Smooth muscle cell (in vitro differentiated cells): Measurements from ENCODE around the gene CCDC38. TPM values are rescaled to one million over a fixed set of nuclear protein-coding genes. Genes with fewer than 3 reads are reported as not detected.

ENCODE experiments used
- DNase-seq: peaks from one replicate; lab custom pipeline; 2025; ENCODE audit not compliant: unreplicated experiment; lab: John Stamatoyannopoulos, UW
- H2AFZ ChIP-seq: fragments of 200-600 bp; sonication (generic); 2 replicates; pipeline ENCODE4 v1.6.0; 2016; ENCODE audit warnings: antibody characterized with exemption, low read depth, mild to moderate bottlenecking
- H3F3A ChIP-seq: fragments of 200-600 bp; sonication (generic); 2 replicates; pipeline ENCODE4 v1.6.0; 2017; ENCODE audit warnings: antibody characterized with exemption, low read depth
- H3K27ac ChIP-seq: fragments of 200-600 bp; sonication (generic); 2 replicates; pipeline ENCODE4 v1.5.1; 2016; ENCODE audit warnings: low read depth, mild to moderate bottlenecking
- H3K27me3 ChIP-seq: fragments of 200-600 bp; sonication (generic); 2 replicates; pipeline ENCODE4 v1.6.1; 2016; ENCODE audit warnings: low read depth, mild to moderate bottlenecking
- H3K36me3 ChIP-seq: fragments of 200-600 bp; sonication (generic); 2 replicates; pipeline ENCODE4 v1.5.1; 2016; ENCODE audit warnings: low read depth
- H3K4me1 ChIP-seq: fragments of 200-600 bp; sonication (generic); 2 replicates; pipeline ENCODE4 v1.5.1; 2016; ENCODE audit warnings: low read depth
- H3K4me2 ChIP-seq: fragments of 200-600 bp; sonication (generic); 2 replicates; pipeline ENCODE4 v1.6.0; 2016; ENCODE audit warnings: mild to moderate bottlenecking
- H3K4me3 ChIP-seq: fragments of 200-600 bp; sonication (generic); 2 replicates; pipeline ENCODE4 v1.5.1; 2016; ENCODE audit warnings: mild to moderate bottlenecking
- H3K79me2 ChIP-seq: fragments of 200-600 bp; sonication (generic); 2 replicates; pipeline ENCODE4 v1.6.0; 2016; ENCODE audit warnings: low read depth, mild to moderate bottlenecking
- H3K9ac ChIP-seq: fragments of 200-600 bp; sonication (generic); 2 replicates; pipeline ENCODE4 v1.6.0; 2016; ENCODE audit warnings: low read depth
- H3K9me3 ChIP-seq: fragments of 200-600 bp; sonication (generic); replicated peaks from 2 replicates; pipeline ENCODE4 v1.5.1; 2016; ENCODE audit warnings: low read depth
- H4K20me1 ChIP-seq: fragments of 200-600 bp; sonication (generic); 2 replicates; pipeline ENCODE4 v1.6.0; 2016; ENCODE audit warnings: low read depth
- WGBS: methylation state at CpG from one replicate; pipeline ENCODE4 v1.1.7; 2016; ENCODE audit warnings: low lambda C conversion rate; 5-methylcytosine and 5-hydroxymethylcytosine counted together
- polyA plus RNA-seq: library from polyadenylated mRNA; unstranded; fragments of >200 nt; fragmentation: Nextera tagmentation; extraction: Ambion mirVana; gene quantifications from 2 replicates; pipeline ENCODE4 v1.2.1, GENCODE V29; 2016
- total RNA-seq: library from RNA; depleted of rRNA; stranded (reverse); fragments of >200 nt; gene quantifications from 2 replicates; pipeline ENCODE4 v1.2.3, GENCODE V29; 2014
- TF ChIP-seq, protein P1 (sequence below): fragments of 200-600 bp; sonication (generic); IDR thresholded peaks from 2 replicates; pipeline ENCODE4 v1.5.1; 2017; ENCODE audit warnings: borderline replicate concordance, mild to moderate bottlenecking, antibody characterized with exemption; ENCODE audit not compliant: insufficient read depth, poor library complexity, severe bottlenecking

Gene CCDC38
- total and polyA plus RNA-seq, 2 experiments from 2014 or later, result 0.39 TPM; not detected in 1

DNA sequence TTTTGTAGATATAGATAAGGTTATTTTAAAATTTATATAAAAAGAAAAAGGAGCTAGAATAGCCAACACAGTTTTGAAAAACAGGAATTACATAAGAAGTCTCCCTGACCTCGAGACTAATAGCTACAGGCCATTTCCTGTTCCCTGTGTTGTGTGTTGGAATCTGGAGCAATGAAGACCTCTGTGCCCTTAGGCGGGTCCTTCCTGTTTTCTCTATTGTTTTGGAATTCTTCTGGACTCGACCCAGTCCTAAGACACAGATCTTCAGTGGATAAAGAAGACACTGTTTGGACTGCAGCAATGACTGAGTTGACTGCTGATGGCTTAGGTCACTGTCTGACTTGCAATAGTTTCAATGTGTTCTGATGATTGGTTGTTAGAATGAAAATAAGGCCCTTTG is 57.4 kb downstream of the CCDC38 start:
- no peak overlapping the region for H3K4me2 ChIP-seq
- TF ChIP-seq, protein P1, sequence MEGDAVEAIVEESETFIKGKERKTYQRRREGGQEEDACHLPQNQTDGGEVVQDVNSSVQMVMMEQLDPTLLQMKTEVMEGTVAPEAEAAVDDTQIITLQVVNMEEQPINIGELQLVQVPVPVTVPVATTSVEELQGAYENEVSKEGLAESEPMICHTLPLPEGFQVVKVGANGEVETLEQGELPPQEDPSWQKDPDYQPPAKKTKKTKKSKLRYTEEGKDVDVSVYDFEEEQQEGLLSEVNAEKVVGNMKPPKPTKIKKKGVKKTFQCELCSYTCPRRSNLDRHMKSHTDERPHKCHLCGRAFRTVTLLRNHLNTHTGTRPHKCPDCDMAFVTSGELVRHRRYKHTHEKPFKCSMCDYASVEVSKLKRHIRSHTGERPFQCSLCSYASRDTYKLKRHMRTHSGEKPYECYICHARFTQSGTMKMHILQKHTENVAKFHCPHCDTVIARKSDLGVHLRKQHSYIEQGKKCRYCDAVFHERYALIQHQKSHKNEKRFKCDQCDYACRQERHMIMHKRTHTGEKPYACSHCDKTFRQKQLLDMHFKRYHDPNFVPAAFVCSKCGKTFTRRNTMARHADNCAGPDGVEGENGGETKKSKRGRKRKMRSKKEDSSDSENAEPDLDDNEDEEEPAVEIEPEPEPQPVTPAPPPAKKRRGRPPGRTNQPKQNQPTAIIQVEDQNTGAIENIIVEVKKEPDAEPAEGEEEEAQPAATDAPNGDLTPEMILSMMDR, result no peak
- H2AFZ ChIP-seq, result no peak overlapping the region
- H3K4me3 ChIP-seq, result no peak overlapping the region
- no peak for DNase-seq
- peaks cover 5% of the 10 kb centered on the region for H3F3A ChIP-seq
- H4K20me1 ChIP-seq, result no peaks in the 10 kb centered on the region
- WGBS, result 64% methylated on average over 3 of the region's 3 CpGs
- peaks cover 7% of the 10 kb centered on the region for H3K4me1 ChIP-seq
- H3K9me3 ChIP-seq, result peaks cover 8% of the 10 kb centered on the region
- H3K27ac ChIP-seq, result no peak overlapping the region
- H3K9ac ChIP-seq, result no peak overlapping the region
- no peaks in the 10 kb centered on the region for H3K27me3 ChIP-seq
- no peaks in the 10 kb centered on the region for H3K79me2 ChIP-seq
- no peaks in the 10 kb centered on the region for H3K36me3 ChIP-seq

DNA sequence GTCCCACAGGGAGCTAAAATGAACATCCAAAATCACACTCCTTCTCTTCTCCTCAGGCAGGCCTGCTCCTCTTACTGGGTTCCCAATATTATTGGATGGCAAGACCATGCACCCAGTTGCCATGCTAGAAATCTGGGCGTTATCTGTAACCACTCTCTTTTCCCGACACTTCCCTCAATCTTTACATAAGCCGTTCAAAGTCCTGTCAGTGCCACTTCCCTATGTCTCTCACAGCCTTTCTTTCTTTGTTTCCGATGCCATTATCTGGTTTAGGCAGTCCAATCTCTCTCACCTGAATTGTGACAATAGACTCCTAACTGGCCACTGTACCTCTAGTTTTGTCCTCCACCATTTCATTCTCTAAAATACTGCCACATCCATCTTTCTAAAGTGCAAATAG is 59.5 kb downstream of the CCDC38 start:
- peak overlapping the region; percentile 59 for H3K4me2 ChIP-seq
- H4K20me1 ChIP-seq, result no peaks in the 10 kb centered on the region

DNA sequence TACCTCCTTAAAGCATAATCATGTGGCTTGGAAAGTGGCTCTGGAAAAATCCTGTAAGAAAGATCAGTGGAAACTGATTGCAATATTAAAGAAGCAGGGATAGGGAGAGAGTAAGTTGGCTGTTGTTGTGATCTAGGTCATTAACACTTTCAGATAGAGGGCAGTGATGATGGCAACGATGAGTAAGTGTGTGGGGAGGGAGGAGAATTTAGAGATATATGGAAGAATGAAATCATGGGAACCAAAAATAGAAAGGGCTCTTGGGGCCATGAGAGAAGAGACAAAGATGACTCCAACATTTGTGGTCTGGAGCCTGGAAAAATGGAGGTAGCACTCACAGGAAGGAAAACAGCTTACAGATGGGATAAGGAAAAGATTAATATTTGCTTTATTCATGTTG is 60.3 kb downstream of the CCDC38 start:
- peak overlapping the region; percentile 59 for H3K4me2 ChIP-seq
- peaks cover 10% of the 10 kb centered on the region for H3F3A ChIP-seq
- peaks cover 8% of the 10 kb centered on the region for H3K9me3 ChIP-seq
- TF ChIP-seq, protein P1, result no peak
- peak overlapping the region; percentile 64 for H3K27ac ChIP-seq
- H3K36me3 ChIP-seq, result no peaks in the 10 kb centered on the region
- no peaks in the 10 kb centered on the region for H3K79me2 ChIP-seq
- H3K9ac ChIP-seq, result no peak overlapping the region
- peaks cover 7% of the 10 kb centered on the region for H3K4me1 ChIP-seq
- H3K27me3 ChIP-seq, result no peaks in the 10 kb centered on the region
- H3K4me3 ChIP-seq, result no peak overlapping the region
- WGBS, result 21% methylated on average over 1 of the region's 1 CpG
- peak overlapping the region; percentile 36 for H2AFZ ChIP-seq
- no peak for DNase-seq
- H4K20me1 ChIP-seq, result no peaks in the 10 kb centered on the region

More for the DNA sequence above, 59.5 kb downstream of the CCDC38 start:
- Histone ChIP-seq H3K79me2 (no peaks in the 10 kb centered on the region), H3K4me1 (peaks cover 7% of the 10 kb centered on the region), H3K9me3 (peaks cover 8% of the 10 kb centered on the region), H3K27ac (no peak overlapping the region), H3K4me3 (no peak overlapping the region), H3F3A (peaks cover 10% of the 10 kb centered on the region), H3K27me3 (no peaks in the 10 kb centered on the region), H2AFZ (no peak overlapping the region), H3K36me3 (no peaks in the 10 kb centered on the region), H3K9ac (no peak overlapping the region)
- TF ChIP-seq, protein P1, result no peak
- 98% methylated on average over 4 of the region's 4 CpGs for WGBS
- no peak for DNase-seq

DNA sequence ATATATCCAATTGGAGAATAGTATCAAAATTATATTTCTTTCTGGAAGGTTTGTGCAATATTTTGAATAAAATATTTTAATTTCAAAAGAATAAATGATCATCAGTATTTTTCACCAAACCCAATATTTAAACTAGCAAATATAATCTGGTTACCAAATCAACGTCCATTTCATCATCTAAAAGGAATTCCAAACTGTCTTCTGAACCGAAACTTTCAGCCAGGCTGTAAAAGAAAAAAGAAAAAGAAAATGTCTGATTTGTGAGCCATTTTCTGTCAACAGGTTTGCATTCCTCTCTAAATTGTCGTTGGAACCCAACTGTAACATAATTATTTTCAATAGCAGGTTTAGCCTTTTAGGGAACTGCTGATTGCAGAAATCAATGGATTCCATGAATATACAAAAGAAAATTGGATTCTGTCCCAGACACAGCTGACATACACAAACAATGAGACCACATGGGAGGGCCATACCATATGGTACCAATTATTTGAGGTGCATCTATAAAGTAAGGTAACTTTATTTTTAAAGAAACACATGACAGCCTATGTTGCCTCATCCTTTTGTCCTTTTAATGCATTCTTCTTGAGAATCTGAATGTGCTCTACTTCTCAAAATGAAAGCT is 61.0 kb downstream of the CCDC38 start:
- 47% methylated on average over 3 of the region's 3 CpGs for WGBS
- Histone ChIP-seq H3K27ac (peak overlapping the region; percentile 64), H3K9ac (no peak overlapping the region), H3K36me3 (no peaks in the 10 kb centered on the region), H3F3A (peaks cover 10% of the 10 kb centered on the region), H3K4me2 (peak overlapping the region; percentile 59), H3K4me1 (peaks cover 7% of the 10 kb centered on the region), H2AFZ (peak overlapping the region; percentile 36), H4K20me1 (no peaks in the 10 kb centered on the region), H3K9me3 (peaks cover 8% of the 10 kb centered on the region), H3K79me2 (no peaks in the 10 kb centered on the region), H3K4me3 (no peak overlapping the region), H3K27me3 (no peaks in the 10 kb centered on the region)
- TF ChIP-seq, protein P1, result no peak
- DNase-seq, result no peak
